Upper lobe of left lung (tissue), 4 donors: ENCODE data around the gene SEMA3E.

Experiments
- POLR2A ChIP-seq, 4 donors: fragments of 450-650 bp; IDR thresholded peaks; one replicate each; pipeline ENCODE4 v1.5.1; 2016 to 2017; ENCODE audit warnings: antibody characterized with exemption in 4 of 4, mild to moderate bottlenecking in 2 of 4
- TF ChIP-seq, protein P1 (sequence below), 6 experiments: fragments of 450-650 bp in 4 of 6; fragments of 200-600 bp in 2 of 6; sonication (generic) in 2 of 6; IDR thresholded peaks; one replicate each; pipeline ENCODE4 v1.5.1; 2016 to 2019; ENCODE audit warnings: antibody characterized with exemption in 6 of 6

DNA sequence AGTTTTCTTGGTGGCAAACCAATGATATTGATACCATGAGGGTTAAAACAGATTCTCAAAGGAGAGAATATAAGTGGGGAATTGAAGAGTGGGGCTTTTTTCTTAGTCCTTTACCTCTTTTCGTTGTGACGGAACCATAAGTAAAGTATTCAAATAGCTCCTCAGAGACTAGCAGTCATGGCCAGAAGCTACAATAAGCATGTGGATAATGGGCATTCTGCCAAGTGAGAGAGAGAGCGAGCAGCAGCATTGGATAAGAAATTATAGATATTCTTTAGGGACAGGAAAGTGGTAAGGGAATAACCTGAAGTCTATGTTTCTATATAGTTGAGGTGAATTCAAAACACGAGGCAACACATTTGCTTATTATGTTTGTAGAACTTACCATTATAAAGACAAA, 235.1 kb downstream of the SEMA3E start:
- no peak for TF ChIP-seq POLR2A (IDR thresholded peaks at IDR 0.05)
- TF ChIP-seq, protein P1, sequence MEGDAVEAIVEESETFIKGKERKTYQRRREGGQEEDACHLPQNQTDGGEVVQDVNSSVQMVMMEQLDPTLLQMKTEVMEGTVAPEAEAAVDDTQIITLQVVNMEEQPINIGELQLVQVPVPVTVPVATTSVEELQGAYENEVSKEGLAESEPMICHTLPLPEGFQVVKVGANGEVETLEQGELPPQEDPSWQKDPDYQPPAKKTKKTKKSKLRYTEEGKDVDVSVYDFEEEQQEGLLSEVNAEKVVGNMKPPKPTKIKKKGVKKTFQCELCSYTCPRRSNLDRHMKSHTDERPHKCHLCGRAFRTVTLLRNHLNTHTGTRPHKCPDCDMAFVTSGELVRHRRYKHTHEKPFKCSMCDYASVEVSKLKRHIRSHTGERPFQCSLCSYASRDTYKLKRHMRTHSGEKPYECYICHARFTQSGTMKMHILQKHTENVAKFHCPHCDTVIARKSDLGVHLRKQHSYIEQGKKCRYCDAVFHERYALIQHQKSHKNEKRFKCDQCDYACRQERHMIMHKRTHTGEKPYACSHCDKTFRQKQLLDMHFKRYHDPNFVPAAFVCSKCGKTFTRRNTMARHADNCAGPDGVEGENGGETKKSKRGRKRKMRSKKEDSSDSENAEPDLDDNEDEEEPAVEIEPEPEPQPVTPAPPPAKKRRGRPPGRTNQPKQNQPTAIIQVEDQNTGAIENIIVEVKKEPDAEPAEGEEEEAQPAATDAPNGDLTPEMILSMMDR (IDR thresholded peaks at IDR 0.05), result no peak
